Measurements from ENCODE around the gene KRTAP10-7. TPM values are rescaled to one million over a fixed set of nuclear protein-coding genes. Genes with fewer than 3 reads are reported as not detected.

Gene KRTAP10-7
- total and polyA plus RNA-seq, 2 of the 13 experiments (the other 11 are each of a cell fraction or from before 2014, with no cell fraction given): not detected

DNA sequence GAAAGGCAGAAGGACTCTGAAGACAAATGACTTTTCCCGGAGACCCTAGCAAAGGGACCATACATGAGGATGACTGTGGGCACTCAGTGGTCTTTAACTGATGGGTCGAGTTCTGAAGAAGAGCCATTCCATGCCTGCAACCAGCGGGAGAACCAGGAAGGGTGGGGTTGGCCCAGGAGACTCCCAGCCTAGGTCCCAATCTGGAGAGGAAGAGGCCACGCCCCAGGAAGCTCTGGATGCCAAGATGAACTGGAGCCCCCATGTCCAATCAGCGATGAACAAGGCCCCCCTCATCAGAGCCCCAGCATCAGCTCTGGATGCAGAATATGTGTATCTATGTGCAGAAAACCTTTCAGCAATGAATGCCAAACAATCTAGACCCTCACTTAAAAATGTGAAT lies 40.4 kb downstream of the KRTAP10-7 start:
- DNase-seq (ENCODE audit: low spot score) (no peak), FAIRE-seq (no peak), ATAC-seq (no peak)
- ChIA-PET CTCF (ENCODE audit: low intra/inter-chr PET ratio, low total read pairs) (no interaction called here), POLR2A (no interaction called here)
- no peak overlapping the region for H3K9ac ChIP-seq (ENCODE audit: insufficient read depth, low read depth, low read length)
- H3K27me3 ChIP-seq (ENCODE audit: control insufficient read depth in 1 of 2, insufficient read depth in 2 of 2, low read length in 2 of 2): peaks cover 1 to 6% of the 10 kb centered on the region in 2 experiments; a peak in 2 of 5 replicates
- H3K4me3 ChIP-seq (replicated peaks in 1 of 3; ENCODE audit: insufficient read depth in 1 of 3, low read depth in 2 of 3, low read length in 3 of 3): no peak overlapping the region
- no peaks in the 10 kb centered on the region for H3K36me3 ChIP-seq (replicated peaks in 1 of 2; ENCODE audit: control insufficient read depth in 1 of 2, insufficient read depth in 2 of 2, low read length in 2 of 2)
- intact Hi-C loops (cut with micrococcal nuclease; ENCODE audit: unreplicated experiment) (no loop called here), in situ Hi-C loops (cut with HindIII; ENCODE audit: extremely low pct_ligation_motif_present, low pct_unique_long_range_greater_than_20kb) (no loop called here)
- TF ChIP-seq, protein P1, sequence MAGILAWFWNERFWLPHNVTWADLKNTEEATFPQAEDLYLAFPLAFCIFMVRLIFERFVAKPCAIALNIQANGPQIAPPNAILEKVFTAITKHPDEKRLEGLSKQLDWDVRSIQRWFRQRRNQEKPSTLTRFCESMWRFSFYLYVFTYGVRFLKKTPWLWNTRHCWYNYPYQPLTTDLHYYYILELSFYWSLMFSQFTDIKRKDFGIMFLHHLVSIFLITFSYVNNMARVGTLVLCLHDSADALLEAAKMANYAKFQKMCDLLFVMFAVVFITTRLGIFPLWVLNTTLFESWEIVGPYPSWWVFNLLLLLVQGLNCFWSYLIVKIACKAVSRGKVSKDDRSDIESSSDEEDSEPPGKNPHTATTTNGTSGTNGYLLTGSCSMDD (CRISPR knock-in tag; IDR thresholded peaks at IDR 0.05): no peak
- TF ChIP-seq, protein P2, sequence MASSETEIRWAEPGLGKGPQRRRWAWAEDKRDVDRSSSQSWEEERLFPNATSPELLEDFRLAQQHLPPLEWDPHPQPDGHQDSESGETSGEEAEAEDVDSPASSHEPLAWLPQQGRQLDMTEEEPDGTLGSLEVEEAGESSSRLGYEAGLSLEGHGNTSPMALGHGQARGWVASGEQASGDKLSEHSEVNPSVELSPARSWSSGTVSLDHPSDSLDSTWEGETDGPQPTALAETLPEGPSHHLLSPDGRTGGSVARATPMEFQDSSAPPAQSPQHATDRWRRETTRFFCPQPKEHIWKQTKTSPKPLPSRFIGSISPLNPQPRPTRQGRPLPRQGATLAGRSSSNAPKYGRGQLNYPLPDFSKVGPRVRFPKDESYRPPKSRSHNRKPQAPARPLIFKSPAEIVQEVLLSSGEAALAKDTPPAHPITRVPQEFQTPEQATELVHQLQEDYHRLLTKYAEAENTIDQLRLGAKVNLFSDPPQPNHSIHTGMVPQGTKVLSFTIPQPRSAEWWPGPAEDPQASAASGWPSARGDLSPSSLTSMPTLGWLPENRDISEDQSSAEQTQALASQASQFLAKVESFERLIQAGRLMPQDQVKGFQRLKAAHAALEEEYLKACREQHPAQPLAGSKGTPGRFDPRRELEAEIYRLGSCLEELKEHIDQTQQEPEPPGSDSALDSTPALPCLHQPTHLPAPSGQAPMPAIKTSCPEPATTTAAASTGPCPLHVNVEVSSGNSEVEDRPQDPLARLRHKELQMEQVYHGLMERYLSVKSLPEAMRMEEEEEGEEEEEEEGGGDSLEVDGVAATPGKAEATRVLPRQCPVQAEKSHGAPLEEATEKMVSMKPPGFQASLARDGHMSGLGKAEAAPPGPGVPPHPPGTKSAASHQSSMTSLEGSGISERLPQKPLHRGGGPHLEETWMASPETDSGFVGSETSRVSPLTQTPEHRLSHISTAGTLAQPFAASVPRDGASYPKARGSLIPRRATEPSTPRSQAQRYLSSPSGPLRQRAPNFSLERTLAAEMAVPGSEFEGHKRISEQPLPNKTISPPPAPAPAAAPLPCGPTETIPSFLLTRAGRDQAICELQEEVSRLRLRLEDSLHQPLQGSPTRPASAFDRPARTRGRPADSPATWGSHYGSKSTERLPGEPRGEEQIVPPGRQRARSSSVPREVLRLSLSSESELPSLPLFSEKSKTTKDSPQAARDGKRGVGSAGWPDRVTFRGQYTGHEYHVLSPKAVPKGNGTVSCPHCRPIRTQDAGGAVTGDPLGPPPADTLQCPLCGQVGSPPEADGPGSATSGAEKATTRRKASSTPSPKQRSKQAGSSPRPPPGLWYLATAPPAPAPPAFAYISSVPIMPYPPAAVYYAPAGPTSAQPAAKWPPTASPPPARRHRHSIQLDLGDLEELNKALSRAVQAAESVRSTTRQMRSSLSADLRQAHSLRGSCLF (CRISPR knock-in tag; IDR thresholded peaks at IDR 0.05; ENCODE audit: borderline replicate concordance): no peak
- TF ChIP-seq ONECUT2 (CRISPR knock-in tag; IDR thresholded peaks at IDR 0.05) (no peak), CC2D1A (CRISPR knock-in tag; IDR thresholded peaks at IDR 0.05) (no peak), CHD4 (IDR thresholded peaks at IDR 0.05; ENCODE audit: borderline replicate concordance, low read length) (no peak), NPAS2 (CRISPR knock-in tag; IDR thresholded peaks at IDR 0.05; ENCODE audit: borderline replicate concordance) (no peak), ETV6 (CRISPR knock-in tag; conservative IDR thresholded peaks at IDR 0.05) (no peak), KDM4B (CRISPR knock-in tag; IDR thresholded peaks at IDR 0.05) (no peak), ZNF337 (CRISPR knock-in tag; IDR thresholded peaks at IDR 0.05; ENCODE audit: borderline replicate concordance, low read depth) (no peak), THYN1 (CRISPR knock-in tag; IDR thresholded peaks at IDR 0.05; ENCODE audit: borderline replicate concordance, low read depth) (no peak), SPEN (CRISPR knock-in tag; IDR thresholded peaks at IDR 0.05; ENCODE audit: low read depth) (no peak)
- TF ChIP-seq, protein P3, sequence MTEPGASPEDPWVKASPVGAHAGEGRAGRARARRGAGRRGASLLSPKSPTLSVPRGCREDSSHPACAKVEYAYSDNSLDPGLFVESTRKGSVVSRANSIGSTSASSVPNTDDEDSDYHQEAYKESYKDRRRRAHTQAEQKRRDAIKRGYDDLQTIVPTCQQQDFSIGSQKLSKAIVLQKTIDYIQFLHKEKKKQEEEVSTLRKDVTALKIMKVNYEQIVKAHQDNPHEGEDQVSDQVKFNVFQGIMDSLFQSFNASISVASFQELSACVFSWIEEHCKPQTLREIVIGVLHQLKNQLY (CRISPR knock-in tag; IDR thresholded peaks at IDR 0.05): no peak
- no peak overlapping the region for H2AFZ ChIP-seq (ENCODE audit: low read length)
- no peak overlapping the region for H3K27ac ChIP-seq (ENCODE audit: extremely low read length, insufficient read depth, low read length)
- H3K4me1 ChIP-seq (ENCODE audit: insufficient read depth, low read length): no peaks in the 10 kb centered on the region
- 20% methylated on average over 2 of the region's 5 CpGs for WGBS (ENCODE audit: low lambda C conversion rate)
- H3K4me2 ChIP-seq (ENCODE audit: low read depth, low read length): no peak overlapping the region
- H3K79me2 ChIP-seq (ENCODE audit: insufficient read depth, low read length): no peaks in the 10 kb centered on the region
- H4K20me1 ChIP-seq (ENCODE audit: insufficient read depth, low read length): no peaks in the 10 kb centered on the region
- H3K9me3 ChIP-seq (ENCODE audit: low read length): peaks cover 22% of the 10 kb centered on the region
- no TSS peak for BruUV-seq (replicated peaks)

Data from HepG2 (cell line).